Smooth muscle cell of the brain vasculature (primary cell): ENCODE results near the gene SLC35D3.
"Not testable (repeated sequence)": the region's sequence is repeated elsewhere in the genome, so short reads cannot be mapped to it uniquely, and the experiment has no call there.

ENCODE experiments used
- DNase-seq: peaks from one replicate; pipeline ENCODE4 v3.0.0-alpha.2; 2012; ENCODE audit warnings: low read depth, low spot score

The SLC35D3 gene

DNA sequence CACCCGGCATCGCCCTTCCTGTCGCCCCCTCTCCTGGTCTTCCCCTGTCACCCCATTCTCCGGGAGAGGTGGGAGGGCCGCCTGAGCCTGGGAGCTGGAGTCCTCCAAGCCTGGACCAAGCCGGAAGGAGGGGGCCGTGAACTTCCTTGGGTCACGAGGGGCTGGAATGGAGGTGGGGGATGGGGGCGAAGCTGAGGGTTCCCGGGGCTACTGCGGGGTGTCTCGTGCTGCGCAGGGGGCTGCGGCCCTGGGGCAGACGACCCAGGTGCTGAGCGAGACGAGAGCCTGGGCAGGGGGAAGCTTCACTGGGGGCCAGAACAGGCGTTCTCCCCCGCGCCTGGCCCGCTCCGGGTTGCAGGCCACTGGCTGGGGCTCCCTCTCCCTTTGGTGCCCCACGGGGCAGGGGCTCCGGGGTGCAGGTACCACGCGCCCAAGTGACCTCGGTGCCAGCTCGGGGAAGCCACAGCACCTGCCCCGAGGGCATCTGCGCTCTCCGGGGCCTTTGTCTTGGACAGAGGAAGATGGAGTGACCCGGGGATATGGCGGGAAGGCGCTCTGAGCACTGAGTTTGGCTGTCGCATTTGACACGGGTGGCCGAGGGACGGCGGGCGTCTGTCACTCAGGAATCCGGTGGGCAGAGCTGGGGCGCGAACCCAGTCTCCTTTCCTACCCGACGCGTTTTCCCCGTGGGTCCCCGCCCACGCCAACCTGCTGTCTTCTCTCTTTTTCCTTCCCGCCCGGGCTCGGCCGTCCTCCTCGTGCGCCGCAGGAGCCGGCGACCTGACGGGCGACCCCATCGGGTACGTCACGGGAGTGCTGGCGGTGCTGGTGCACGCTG is 1.2 kb downstream of the SLC35D3 start:
- no peak for DNase-seq

DNA sequence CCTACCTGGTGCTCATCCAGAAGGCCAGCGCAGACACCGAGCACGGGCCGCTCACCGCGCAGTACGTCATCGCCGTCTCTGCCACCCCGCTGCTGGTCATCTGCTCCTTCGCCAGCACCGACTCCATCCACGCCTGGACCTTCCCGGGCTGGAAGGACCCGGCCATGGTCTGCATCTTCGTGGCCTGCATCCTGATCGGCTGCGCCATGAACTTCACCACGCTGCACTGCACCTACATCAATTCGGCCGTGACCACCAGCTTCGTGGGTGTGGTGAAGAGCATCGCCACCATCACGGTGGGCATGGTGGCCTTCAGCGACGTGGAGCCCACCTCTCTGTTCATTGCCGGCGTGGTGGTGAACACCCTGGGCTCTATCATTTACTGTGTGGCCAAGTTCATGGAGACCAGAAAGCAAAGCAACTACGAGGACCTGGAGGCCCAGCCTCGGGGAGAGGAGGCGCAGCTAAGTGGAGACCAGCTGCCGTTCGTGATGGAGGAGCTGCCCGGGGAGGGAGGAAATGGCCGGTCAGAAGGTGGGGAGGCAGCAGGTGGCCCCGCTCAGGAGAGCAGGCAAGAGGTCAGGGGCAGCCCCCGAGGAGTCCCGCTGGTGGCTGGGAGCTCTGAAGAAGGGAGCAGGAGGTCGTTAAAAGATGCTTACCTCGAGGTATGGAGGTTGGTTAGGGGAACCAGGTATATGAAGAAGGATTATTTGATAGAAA is 2.0 kb downstream of the SLC35D3 start:
- no peak for DNase-seq

DNA sequence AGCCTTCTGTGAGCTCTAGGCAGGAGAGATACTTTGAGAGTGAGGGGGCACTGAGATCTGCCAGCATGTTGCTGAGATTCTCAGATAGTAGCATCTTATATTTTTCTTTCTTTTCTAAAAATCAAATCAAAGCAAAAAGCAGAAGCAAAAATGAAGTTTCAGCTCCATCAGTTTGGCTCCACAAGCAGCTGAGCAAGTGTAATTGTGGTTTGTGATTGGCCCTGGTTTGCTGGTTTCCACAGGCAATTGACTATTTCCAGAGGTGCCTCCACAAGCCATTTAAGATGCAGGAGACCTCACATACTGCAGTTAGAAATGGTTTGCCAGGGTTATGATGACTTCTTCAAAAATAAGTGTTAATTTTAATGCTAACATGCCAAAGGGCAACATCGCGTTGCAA is 4.3 kb downstream of the SLC35D3 start:
- DNase-seq = no peak

- DNase-seq = no peak
These were observed 5.2 kb downstream of the SLC35D3 start for GRCh38 chr6:136927292-136927691.

- DNase-seq = no peak
These were observed 8.4 kb downstream of the SLC35D3 start for GRCh38 chr6:136930528-136930927.

DNA sequence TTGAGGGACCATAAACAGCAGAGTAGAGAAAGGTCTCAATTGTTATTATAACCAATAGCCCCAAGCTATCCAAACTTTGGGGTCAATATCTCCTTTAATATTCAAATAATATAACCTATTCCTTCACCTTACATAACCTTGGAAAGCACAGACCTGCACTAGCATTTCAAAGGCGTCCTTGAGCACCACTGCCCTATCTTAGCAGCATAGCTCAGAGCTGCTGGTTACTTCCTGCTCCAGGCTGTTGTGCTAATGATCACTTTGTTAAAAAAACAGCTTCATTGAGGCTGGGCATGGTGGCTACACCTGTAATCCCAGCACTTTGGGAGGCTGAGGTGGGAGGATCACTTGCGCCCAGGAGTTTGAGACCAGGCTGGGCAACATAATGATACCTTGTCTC is 10.5 kb downstream of the SLC35D3 start:
- DNase-seq = no peak

DNA sequence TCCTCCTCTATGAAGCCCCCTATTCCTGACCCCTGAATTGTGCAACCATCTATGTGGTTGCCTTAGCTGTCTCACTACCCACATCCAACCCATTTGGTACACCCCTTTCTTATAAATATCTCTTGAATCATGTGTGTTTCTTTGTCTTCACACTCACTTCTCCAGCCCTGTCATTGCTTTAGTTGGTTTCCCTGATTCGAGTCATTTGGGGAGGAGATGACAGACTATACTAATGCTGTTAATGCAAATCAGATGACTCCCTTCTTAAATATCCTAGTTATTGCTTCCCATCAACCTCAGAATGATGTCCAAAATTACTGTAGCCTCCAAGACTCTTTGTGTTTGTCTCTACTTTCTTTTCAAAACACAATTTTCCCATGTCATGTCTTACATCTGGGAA is 23.0 kb downstream of the SLC35D3 start:
- no peak for DNase-seq

DNA sequence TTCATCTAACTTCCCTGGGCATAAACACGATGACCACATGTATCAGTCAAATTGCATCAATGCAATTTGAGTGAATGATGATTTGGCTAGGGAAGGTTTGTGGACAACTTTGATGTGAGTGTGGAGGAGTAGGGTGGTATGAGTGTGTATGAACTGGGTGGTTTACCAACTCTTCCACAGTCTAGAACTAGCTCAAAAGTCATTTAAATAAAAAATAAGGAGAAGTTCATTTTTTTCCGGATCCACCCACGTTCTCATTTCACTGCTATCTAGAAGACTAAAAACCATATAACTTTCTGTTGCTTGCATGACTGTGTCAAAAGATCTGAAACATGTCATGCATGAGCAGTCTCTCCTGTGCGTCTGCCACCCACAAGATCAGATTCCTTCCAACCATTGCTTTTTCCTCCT is 23.6 kb downstream of the SLC35D3 start:
- no peak for DNase-seq

DNA sequence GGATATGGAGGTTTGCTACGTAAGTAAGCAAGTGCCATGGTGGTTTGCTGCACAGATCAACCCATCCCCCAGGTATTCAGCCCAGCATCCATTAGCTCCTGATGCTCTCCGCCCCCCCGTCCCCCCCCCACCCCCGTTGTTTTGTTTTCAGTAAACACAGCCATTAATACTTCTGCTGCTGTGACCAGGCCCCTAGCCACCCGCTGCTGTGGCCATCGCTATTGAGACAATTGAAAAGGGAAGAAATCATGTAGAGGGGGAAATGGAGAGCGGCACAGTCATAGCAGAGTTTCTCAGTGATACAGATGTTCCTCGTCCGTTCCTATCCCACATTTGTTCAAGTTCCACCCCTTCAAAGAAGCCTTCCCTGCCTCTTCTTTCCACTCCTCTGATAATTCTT is 24.9 kb downstream of the SLC35D3 start:
- DNase-seq = no peak

DNA sequence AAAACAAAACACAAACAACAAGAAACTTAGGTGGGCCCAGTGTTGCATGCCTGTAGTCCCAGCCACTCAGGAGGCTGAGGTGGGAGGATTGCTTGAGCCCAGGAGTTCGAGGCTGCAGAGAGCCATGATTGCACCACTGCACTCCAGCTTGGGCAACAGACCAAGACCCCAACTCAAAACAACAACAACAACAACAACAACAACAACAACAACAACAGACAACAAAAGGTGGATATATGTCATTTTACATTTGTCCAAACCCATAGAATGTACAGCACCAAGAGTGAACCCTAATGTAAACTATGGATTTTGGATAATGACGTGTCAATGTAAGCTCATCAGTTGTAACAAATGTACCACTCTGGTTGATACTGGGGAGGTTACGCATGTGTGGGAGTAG is 27.9 kb downstream of the SLC35D3 start:
- DNase-seq = not testable (repeated sequence)

GRCh38 chr6:136950436-136951126 is 28.5 kb downstream of the SLC35D3 start:
- DNase-seq = no peak

DNA sequence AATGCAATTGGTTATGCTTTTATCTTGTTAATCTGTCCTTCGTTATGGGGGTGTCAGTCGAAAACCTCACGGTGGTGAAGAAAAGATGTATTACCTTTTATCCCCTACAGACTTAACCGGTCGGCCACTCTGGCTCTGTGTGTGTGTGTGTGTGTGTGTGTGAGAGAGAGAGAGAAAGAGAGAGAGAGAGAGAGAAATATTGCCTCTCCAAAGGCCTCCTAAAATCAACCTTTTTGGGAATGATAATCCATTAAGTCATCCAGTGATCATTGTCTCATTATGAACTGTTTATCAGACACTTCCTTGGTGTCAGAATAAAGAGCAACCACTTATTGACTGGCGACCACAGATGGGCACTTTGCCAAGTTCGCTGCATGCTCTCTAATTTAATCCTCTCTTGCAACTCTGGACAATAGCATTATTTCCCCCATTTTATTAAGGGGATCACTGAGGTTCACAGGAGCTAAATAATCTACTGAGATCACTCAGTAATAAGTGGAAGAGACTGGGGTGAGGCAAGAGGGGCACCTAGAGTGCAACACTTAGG is 30.7 kb downstream of the SLC35D3 start:
- DNase-seq = no peak

DNA sequence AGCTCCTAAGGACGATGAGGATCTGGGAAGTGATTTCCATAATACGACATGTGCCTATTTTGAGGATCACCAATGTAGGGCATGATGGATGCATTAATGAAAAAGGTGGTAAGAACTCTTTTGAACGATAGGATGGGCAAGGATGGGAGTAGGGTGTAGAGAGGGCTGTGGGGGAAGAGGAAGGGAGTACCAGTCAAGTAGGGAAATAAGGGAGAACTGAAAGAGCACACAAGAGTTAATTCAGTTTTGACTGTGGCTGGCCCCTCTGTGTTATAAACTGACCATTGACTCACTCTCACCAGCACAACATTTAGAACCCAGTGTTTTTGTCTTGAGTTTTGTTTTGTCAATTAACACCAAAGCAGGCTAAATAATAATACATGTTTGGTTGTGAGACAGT is 33.0 kb downstream of the SLC35D3 start:
- DNase-seq = no peak

DNA sequence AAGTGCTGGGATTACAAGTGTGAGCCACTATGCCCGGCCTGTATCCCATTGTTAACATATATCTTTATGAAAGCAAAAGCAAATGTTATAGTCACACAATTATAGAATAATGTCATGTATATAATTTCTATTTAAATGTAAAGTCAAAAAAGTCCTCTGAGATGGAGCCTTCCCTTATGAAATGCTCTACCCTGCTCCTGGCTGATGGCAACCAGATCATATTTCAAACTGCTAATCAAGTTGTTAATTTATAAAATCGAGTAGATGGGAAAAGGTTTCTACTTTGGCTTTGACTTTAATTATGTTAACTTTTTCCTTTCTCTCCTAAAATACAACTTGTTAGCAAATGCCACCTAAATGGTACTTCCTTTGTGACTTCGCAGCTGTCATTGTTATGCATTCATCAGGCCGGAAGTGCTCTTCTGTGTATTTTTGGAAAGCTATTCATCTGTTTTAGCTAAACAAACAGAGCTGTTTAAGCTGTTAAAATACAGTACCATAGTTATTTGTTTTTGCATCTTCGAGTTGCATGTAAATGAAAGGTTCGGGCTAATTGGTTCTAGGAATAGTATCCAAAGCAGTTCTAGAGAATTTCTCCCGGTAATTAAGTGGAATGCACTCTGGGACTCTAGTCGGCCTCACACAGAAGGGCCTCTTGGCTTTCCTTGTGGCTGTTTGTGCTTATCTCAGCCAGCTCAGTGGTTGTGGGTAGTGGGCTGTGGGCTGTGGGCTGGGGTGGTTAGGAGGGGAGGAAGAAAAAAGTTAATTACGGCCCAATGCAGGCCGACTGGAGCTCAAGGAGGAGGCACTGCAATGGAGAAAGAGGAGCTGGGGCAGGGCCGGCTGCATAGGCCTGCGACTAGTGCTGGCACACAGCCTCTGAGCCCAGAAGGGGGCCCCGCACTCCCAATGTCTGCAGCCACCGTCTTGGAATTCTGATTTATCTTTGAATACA is 34.8 kb downstream of the SLC35D3 start:
- DNase-seq = no peak

- DNase-seq = no peak
These were observed 36.1 kb downstream of the SLC35D3 start for GRCh38 chr6:136958168-136958567.

GRCh38 chr6:136959471-136959891 is 37.4 kb downstream of the SLC35D3 start:
- no peak for DNase-seq

DNA sequence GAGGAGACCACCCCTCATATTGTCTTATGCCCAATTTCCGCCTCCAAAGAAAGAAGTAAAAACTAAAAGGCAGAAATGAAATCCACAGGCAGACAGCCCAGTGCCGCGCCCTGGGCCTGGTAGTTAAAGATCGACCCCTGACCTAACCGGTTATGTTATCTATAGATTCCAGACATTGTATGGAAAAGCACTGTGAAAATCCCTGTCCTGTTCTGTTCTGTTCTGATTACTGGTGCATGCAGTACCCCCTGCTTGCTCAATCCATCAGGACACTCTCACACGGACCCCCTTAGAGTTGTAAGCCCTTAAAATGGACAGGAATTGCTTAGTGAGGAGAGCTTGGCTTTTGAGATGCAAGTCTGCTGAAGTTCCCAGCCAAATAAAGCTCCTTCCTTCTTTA is 37.8 kb downstream of the SLC35D3 start:
- not testable (repeated sequence) for DNase-seq

DNA sequence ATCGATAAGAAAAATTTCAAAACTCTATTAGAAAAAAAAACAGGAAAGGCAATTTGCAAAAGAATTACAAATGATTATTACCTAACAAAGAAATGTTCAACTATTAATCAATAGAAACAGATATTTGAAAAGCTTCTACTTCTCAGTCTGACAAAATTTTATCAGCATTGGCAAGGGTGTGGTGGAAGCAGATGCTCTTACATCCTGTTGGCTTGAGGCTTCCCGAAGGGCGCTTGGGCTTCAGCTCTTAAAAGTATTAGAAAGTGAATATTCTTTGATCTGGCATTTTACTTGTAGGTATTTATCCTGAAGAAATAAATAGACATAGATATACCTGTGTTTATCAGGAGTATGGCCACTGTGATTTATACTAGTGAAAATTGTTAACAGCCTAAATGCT is 38.7 kb downstream of the SLC35D3 start:
- DNase-seq = no peak

DNA sequence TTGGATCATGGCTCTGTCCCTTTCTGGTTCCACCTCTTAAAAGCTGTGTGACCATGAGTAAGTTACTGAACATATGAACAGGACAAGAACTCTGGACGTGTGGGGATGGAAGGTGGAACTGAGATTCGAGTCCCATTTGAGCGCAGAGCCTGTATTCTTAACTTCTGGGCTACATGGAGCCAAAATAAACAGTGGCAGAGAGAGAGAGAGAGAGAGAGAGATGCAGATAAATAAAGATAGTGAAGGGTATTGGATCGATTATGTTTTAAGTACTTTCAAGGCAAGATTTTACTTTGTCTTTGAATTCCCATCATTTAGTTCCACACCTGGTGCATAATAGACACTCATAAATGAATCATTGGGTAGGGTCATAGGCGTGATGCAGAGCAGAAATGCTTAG is 39.7 kb downstream of the SLC35D3 start:
- no peak for DNase-seq

- DNase-seq = no peak
These were observed 40.6 kb downstream of the SLC35D3 start for GRCh38 chr6:136962661-136963060.

GRCh38 chr6:136963259-136963658 is 41.2 kb downstream of the SLC35D3 start:
- DNase-seq = no peak
